ENCODE data around the gene C2CD4A. TPM values are rescaled to one million over a fixed set of nuclear protein-coding genes. Genes with fewer than 3 reads are reported as not detected.

The C2CD4A gene
- total and polyA plus RNA-seq, 4 donors = under 0.01 to 0.02 TPM; not detected in 2

DNA sequence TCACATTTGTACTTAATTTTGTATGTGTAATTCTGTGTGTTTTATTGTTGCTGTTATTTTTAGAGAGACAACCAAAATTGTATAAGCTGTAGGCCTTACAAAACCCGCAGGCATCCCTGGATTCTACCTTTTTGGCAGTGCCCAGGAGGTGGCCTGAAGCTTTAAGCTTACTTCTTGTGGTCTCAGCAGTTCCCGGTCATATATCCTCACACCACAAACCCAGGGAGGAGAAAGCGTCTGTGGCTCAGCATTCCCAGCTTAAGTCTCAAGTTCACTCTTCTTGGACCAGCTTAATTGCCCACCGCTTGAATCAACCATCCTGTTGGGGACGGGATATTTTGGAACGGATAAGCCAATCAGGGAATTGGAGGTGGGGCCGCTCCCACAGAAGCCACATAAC is 36.7 kb downstream of the C2CD4A start:
- H3K9ac ChIP-seq (ENCODE audit: low read depth in 1 of 2, low read length in 2 of 2) = no peak overlapping the region
- DNase-seq (ENCODE audit: low spot score) = no peak
- H3K4me3 ChIP-seq (ENCODE audit: low read depth in 1 of 3, low read length in 3 of 3) = no peak overlapping the region
- no peak for TF ChIP-seq FOXA1 (IDR thresholded peaks at IDR 0.05)
- TF ChIP-seq, protein P1, sequence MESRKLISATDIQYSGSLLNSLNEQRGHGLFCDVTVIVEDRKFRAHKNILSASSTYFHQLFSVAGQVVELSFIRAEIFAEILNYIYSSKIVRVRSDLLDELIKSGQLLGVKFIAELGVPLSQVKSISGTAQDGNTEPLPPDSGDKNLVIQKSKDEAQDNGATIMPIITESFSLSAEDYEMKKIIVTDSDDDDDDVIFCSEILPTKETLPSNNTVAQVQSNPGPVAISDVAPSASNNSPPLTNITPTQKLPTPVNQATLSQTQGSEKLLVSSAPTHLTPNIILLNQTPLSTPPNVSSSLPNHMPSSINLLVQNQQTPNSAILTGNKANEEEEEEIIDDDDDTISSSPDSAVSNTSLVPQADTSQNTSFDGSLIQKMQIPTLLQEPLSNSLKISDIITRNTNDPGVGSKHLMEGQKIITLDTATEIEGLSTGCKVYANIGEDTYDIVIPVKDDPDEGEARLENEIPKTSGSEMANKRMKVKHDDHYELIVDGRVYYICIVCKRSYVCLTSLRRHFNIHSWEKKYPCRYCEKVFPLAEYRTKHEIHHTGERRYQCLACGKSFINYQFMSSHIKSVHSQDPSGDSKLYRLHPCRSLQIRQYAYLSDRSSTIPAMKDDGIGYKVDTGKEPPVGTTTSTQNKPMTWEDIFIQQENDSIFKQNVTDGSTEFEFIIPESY (IDR thresholded peaks at IDR 0.05) = no peak
- no peak for TF ChIP-seq EGR1 (IDR thresholded peaks at IDR 0.05; ENCODE audit: low read depth in 2 of 2)
- TF ChIP-seq RAD21 (IDR thresholded peaks at IDR 0.05) = no peak
- no peaks in the 10 kb centered on the region for H3K36me3 ChIP-seq (ENCODE audit: control insufficient read depth in 4 of 4, insufficient read depth in 3 of 4, low read depth in 1 of 4, low read length in 3 of 4)
- WGBS = 94% methylated on average over 7 of the region's 7 CpGs
- H3K4me1 ChIP-seq (ENCODE audit: control insufficient read depth in 4 of 4, insufficient read depth in 4 of 4, low read length in 3 of 4) = peaks cover 0 to 3% (median 0%) of the 10 kb centered on the region in 4 donors
- no peaks in the 10 kb centered on the region for H3K9me3 ChIP-seq (ENCODE audit: control insufficient read depth in 4 of 4, low read length in 3 of 4)
- H3K27ac ChIP-seq (ENCODE audit: low read depth in 1 of 2, low read length in 2 of 2) = no peak overlapping the region
- H3K27me3 ChIP-seq (ENCODE audit: control insufficient read depth in 4 of 4, insufficient read depth in 4 of 4, low read length in 3 of 4) = no peaks in the 10 kb centered on the region

DNA sequence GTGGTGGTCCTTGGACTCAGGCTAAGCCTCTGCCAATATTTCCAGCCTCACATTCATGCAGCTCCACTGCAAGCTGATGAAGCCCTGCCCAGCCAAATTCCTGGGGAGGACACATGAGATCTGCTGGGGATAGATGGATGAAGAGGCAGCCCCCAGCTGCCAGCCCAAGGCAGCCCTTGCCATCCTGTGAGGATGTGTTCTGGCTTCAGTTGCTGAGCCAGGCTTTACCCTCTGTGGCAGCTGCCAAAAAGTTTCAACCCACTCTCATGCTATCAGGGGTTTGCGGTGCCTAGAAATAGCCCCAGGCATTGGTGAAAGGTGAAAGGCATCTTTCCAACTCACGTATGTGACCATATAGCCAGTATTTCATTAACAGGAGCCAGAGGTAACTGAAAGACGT is 37.6 kb downstream of the C2CD4A start:
- Histone ChIP-seq H3K4me1 (ENCODE audit: control insufficient read depth in 4 of 4, insufficient read depth in 4 of 4, low read length in 3 of 4) (peaks cover 0 to 3% (median under 1%) of the 10 kb centered on the region in 4 donors), H3K27me3 (ENCODE audit: control insufficient read depth in 4 of 4, insufficient read depth in 4 of 4, low read length in 3 of 4) (no peaks in the 10 kb centered on the region), H3K4me3 (ENCODE audit: low read depth in 1 of 3, low read length in 3 of 3) (no peak overlapping the region), H3K27ac (ENCODE audit: low read depth in 1 of 2, low read length in 2 of 2) (no peak overlapping the region), H3K9me3 (ENCODE audit: control insufficient read depth in 4 of 4, low read length in 3 of 4) (no peaks in the 10 kb centered on the region), H3K9ac (ENCODE audit: low read depth in 1 of 2, low read length in 2 of 2) (no peak overlapping the region), H3K36me3 (ENCODE audit: control insufficient read depth in 4 of 4, insufficient read depth in 3 of 4, low read depth in 1 of 4, low read length in 3 of 4) (no peaks in the 10 kb centered on the region)
- TF ChIP-seq GABPA (IDR thresholded peaks at IDR 0.05 in 1 of 2, conservative IDR thresholded peaks at IDR 0.05 in 1 of 2) = no peak
- TF ChIP-seq NR2F2 (IDR thresholded peaks at IDR 0.05) = no peak
- TF ChIP-seq, protein P2, sequence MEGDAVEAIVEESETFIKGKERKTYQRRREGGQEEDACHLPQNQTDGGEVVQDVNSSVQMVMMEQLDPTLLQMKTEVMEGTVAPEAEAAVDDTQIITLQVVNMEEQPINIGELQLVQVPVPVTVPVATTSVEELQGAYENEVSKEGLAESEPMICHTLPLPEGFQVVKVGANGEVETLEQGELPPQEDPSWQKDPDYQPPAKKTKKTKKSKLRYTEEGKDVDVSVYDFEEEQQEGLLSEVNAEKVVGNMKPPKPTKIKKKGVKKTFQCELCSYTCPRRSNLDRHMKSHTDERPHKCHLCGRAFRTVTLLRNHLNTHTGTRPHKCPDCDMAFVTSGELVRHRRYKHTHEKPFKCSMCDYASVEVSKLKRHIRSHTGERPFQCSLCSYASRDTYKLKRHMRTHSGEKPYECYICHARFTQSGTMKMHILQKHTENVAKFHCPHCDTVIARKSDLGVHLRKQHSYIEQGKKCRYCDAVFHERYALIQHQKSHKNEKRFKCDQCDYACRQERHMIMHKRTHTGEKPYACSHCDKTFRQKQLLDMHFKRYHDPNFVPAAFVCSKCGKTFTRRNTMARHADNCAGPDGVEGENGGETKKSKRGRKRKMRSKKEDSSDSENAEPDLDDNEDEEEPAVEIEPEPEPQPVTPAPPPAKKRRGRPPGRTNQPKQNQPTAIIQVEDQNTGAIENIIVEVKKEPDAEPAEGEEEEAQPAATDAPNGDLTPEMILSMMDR (IDR thresholded peaks at IDR 0.05; ENCODE audit: low read depth, low read length, missing input control) = no peak
- TF ChIP-seq, protein P3, sequence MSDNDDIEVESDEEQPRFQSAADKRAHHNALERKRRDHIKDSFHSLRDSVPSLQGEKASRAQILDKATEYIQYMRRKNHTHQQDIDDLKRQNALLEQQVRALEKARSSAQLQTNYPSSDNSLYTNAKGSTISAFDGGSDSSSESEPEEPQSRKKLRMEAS (IDR thresholded peaks at IDR 0.05) = no peak
- TF ChIP-seq, protein P4, sequence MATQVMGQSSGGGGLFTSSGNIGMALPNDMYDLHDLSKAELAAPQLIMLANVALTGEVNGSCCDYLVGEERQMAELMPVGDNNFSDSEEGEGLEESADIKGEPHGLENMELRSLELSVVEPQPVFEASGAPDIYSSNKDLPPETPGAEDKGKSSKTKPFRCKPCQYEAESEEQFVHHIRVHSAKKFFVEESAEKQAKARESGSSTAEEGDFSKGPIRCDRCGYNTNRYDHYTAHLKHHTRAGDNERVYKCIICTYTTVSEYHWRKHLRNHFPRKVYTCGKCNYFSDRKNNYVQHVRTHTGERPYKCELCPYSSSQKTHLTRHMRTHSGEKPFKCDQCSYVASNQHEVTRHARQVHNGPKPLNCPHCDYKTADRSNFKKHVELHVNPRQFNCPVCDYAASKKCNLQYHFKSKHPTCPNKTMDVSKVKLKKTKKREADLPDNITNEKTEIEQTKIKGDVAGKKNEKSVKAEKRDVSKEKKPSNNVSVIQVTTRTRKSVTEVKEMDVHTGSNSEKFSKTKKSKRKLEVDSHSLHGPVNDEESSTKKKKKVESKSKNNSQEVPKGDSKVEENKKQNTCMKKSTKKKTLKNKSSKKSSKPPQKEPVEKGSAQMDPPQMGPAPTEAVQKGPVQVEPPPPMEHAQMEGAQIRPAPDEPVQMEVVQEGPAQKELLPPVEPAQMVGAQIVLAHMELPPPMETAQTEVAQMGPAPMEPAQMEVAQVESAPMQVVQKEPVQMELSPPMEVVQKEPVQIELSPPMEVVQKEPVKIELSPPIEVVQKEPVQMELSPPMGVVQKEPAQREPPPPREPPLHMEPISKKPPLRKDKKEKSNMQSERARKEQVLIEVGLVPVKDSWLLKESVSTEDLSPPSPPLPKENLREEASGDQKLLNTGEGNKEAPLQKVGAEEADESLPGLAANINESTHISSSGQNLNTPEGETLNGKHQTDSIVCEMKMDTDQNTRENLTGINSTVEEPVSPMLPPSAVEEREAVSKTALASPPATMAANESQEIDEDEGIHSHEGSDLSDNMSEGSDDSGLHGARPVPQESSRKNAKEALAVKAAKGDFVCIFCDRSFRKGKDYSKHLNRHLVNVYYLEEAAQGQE (IDR thresholded peaks at IDR 0.05) = no peak
- no peak for TF ChIP-seq FOXA1 (IDR thresholded peaks at IDR 0.05)
- TF ChIP-seq SP1 (IDR thresholded peaks at IDR 0.05) = no peak
- TF ChIP-seq FOXA2 (IDR thresholded peaks at IDR 0.05) = no peak
- TF ChIP-seq HNF4A (conservative IDR thresholded peaks at IDR 0.05) = no peak
- no peak for TF ChIP-seq EGR1 (IDR thresholded peaks at IDR 0.05; ENCODE audit: low read depth in 2 of 2)
- no peak for TF ChIP-seq JUND (IDR thresholded peaks at IDR 0.05)
- TF ChIP-seq, protein P1 (IDR thresholded peaks at IDR 0.05) = no peak
- TF ChIP-seq RAD21 (IDR thresholded peaks at IDR 0.05) = no peak
- TF ChIP-seq, protein P5, sequence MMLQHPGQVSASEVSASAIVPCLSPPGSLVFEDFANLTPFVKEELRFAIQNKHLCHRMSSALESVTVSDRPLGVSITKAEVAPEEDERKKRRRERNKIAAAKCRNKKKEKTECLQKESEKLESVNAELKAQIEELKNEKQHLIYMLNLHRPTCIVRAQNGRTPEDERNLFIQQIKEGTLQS (IDR thresholded peaks at IDR 0.05) = no peak
- no peak for TF ChIP-seq YY1 (IDR thresholded peaks at IDR 0.05)
- TF ChIP-seq HNF4G (IDR thresholded peaks at IDR 0.05) = no peak
- TF ChIP-seq RXRA (IDR thresholded peaks at IDR 0.05) = no peak
- no peak for TF ChIP-seq TAF1 (conservative IDR thresholded peaks at IDR 0.05)
- no peak for DNase-seq (ENCODE audit: low spot score)
- WGBS = 91% methylated on average over 3 of the region's 3 CpGs
